SU-DHL-6 (cell line): Measurements from ENCODE around the gene SPATA20.

Experiments
- H2AFZ ChIP-seq: fragments of 200-600 bp; sonication (generic); 2 replicates; pipeline ENCODE4 v1.6.1; 2014; ENCODE audit warnings: low read depth, mild to moderate bottlenecking, moderate library complexity, mixed read lengths, antibody characterized with exemption, low read length; ENCODE audit not compliant: severe bottlenecking
- H3F3A ChIP-seq: fragments of 200-600 bp; shearing (Covaris generic); 2 replicates; pipeline ENCODE4 v1.6.0; 2016; ENCODE audit warnings: antibody characterized with exemption, mild to moderate bottlenecking; ENCODE audit not compliant: insufficient read depth
- H3K27ac ChIP-seq: fragments of 200-600 bp; sonication (generic); 2 replicates; pipeline ENCODE4 v1.5.1; 2016; ENCODE audit warnings: low read depth, mild to moderate bottlenecking, low read length, moderate library complexity, mixed read lengths
- H3K27me3 ChIP-seq: fragments of 200-600 bp; sonication (generic), shearing (Covaris generic); 2 replicates; pipeline ENCODE4 v1.6.0; 2014; ENCODE audit warnings: mild to moderate bottlenecking, low read length
- H3K36me3 ChIP-seq: fragments of 200-600 bp; sonication (generic); 2 replicates; pipeline ENCODE4 v1.6.1; 2014; ENCODE audit warnings: mild to moderate bottlenecking, low read length, mixed read lengths
- H3K4me2 ChIP-seq: fragments of 300-600, 200-600 bp; shearing (Covaris generic), sonication (generic); 2 replicates; pipeline ENCODE4 v1.6.0; 2014; ENCODE audit warnings: low read length, low read depth, mild to moderate bottlenecking; ENCODE audit not compliant: poor library complexity, severe bottlenecking
- H3K4me3 ChIP-seq: fragments of 200-600 bp; sonication (generic); 2 replicates; pipeline ENCODE4 v1.5.1; 2014; ENCODE audit warnings: antibody characterized with exemption, low read length, mild to moderate bottlenecking, mixed read lengths; ENCODE audit not compliant: insufficient read depth, poor library complexity, severe bottlenecking
- H3K79me2 ChIP-seq: fragments of 200-600 bp; sonication (generic); 2 replicates; pipeline ENCODE4 v1.6.1; 2014; ENCODE audit warnings: mild to moderate bottlenecking, low read length, moderate library complexity; ENCODE audit not compliant: insufficient read depth
- H3K9ac ChIP-seq: fragments of 200-600 bp; sonication (generic); 2 replicates; pipeline ENCODE4 v1.7.0; 2014; ENCODE audit warnings: mild to moderate bottlenecking, low read length
- H3K9me2 ChIP-seq: fragments of 200-600 bp; sonication (generic); replicated peaks from 2 replicates; pipeline ENCODE4 v1.6.1; 2014; ENCODE audit warnings: low read length; ENCODE audit not compliant: insufficient read depth
- H3K9me3 ChIP-seq: fragments of 200-600 bp; sonication (generic); 2 replicates; pipeline ENCODE4 v1.6.1; 2014; ENCODE audit warnings: low read length, mixed read lengths; ENCODE audit not compliant: insufficient read depth
- H4K20me1 ChIP-seq: fragments of 200-600 bp; sonication (generic); 2 replicates; pipeline ENCODE4 v1.6.1; 2014; ENCODE audit warnings: low read depth, mild to moderate bottlenecking, antibody characterized with exemption, low read length, moderate library complexity, mixed read lengths
- CTCF ChIP-seq: fragments of 200-600 bp; sonication (generic); IDR thresholded peaks from one replicate; pipeline ENCODE4 v1.5.1; 2017; ENCODE audit warnings: antibody characterized with exemption, mild to moderate bottlenecking, low read length, moderate library complexity; ENCODE audit not compliant: insufficient read depth, poor library complexity, severe bottlenecking
- EZH2phosphoT487 ChIP-seq: fragments of 200-600 bp; sonication (generic), shearing (Covaris generic); conservative IDR thresholded peaks from 2 replicates; pipeline ENCODE4 v1.6.1; 2018; ENCODE audit warnings: mild to moderate bottlenecking, antibody characterized with exemption, low read length, moderate library complexity, mixed read lengths

Gene SPATA20

GRCh38 chr17:50549256-50549941 is 2.4 kb downstream of the SPATA20 start:
- H3K9me3 ChIP-seq: no peaks in the 10 kb centered on the region
- H3K27me3 ChIP-seq: no peaks in the 10 kb centered on the region
- no peaks in the 10 kb centered on the region for H4K20me1 ChIP-seq
- no peak overlapping the region for H3K27ac ChIP-seq
- TF ChIP-seq CTCF (no peak), EZH2phosphoT487 (no peak)
- no peak overlapping the region for H3K4me3 ChIP-seq
- no peaks in the 10 kb centered on the region for H3K79me2 ChIP-seq
- H3K9me2 ChIP-seq: no peaks in the 10 kb centered on the region
- H3F3A ChIP-seq: no peaks in the 10 kb centered on the region
- H3K36me3 ChIP-seq: no peaks in the 10 kb centered on the region
- no peak overlapping the region for H3K4me2 ChIP-seq
- H3K9ac ChIP-seq: no peak overlapping the region
- no peak overlapping the region for H2AFZ ChIP-seq

GRCh38 chr17:50549969-50550368 is 3.0 kb downstream of the SPATA20 start:
- no peak for TF ChIP-seq EZH2phosphoT487
- no peak for TF ChIP-seq CTCF

GRCh38 chr17:50550661-50551432 is 3.9 kb downstream of the SPATA20 start:
- H3K27ac ChIP-seq: no peak overlapping the region
- no peaks in the 10 kb centered on the region for H3K9me3 ChIP-seq
- no peaks in the 10 kb centered on the region for H3F3A ChIP-seq
- no peak overlapping the region for H2AFZ ChIP-seq
- no peak overlapping the region for H3K4me3 ChIP-seq
- no peak overlapping the region for H3K9ac ChIP-seq
- no peak overlapping the region for H3K4me2 ChIP-seq
- no peaks in the 10 kb centered on the region for H3K79me2 ChIP-seq
- no peaks in the 10 kb centered on the region for H3K27me3 ChIP-seq
- no peaks in the 10 kb centered on the region for H4K20me1 ChIP-seq
- TF ChIP-seq EZH2phosphoT487: no peak
- TF ChIP-seq CTCF: peak; percentile 65
- H3K36me3 ChIP-seq: no peaks in the 10 kb centered on the region
- H3K9me2 ChIP-seq: no peaks in the 10 kb centered on the region

More at GRCh38 chr17:50549969-50550368, 3.0 kb downstream of the SPATA20 start:
- no peak overlapping the region for H3K4me2 ChIP-seq
- no peak overlapping the region for H3K9ac ChIP-seq
- H3K4me3 ChIP-seq: no peak overlapping the region
- H3K36me3 ChIP-seq: no peaks in the 10 kb centered on the region
- no peaks in the 10 kb centered on the region for H3F3A ChIP-seq
- no peaks in the 10 kb centered on the region for H4K20me1 ChIP-seq
- no peaks in the 10 kb centered on the region for H3K79me2 ChIP-seq
- no peak overlapping the region for H2AFZ ChIP-seq
- no peaks in the 10 kb centered on the region for H3K27me3 ChIP-seq
- H3K27ac ChIP-seq: no peak overlapping the region
- no peaks in the 10 kb centered on the region for H3K9me3 ChIP-seq
- no peaks in the 10 kb centered on the region for H3K9me2 ChIP-seq
